A549 (cell line): ENCODE measurements around the gene TMCC3.

ENCODE experiments used
- EP300 ChIP-seq, 2 experiments: fragments of >200 bp; sonication (Bioruptor Twin); formaldehyde crosslinking; IDR thresholded peaks; 2 replicates in 1 of 2; 3 replicates in 1 of 2; pipeline ENCODE4 v1.6.1; 2016 to 2017
- HOXA7 ChIP-seq: fragments of 250-450 bp; sonication (Bioruptor Pico); IDR thresholded peaks from 2 replicates; pipeline ENCODE4 v1.5.0; 2020; ENCODE audit warnings: mild to moderate bottlenecking, moderate library complexity
- JUN ChIP-seq, 2 experiments: fragments of >200 bp; sonication (Bioruptor Twin); formaldehyde crosslinking; IDR thresholded peaks; 2 replicates in 1 of 2; 3 replicates in 1 of 2; pipeline ENCODE4 v1.6.1; 2016 to 2017
- MAZ ChIP-seq: fragments of 150-350 bp; IDR thresholded peaks from 2 replicates; pipeline ENCODE4 v1.6.1; 2014; ENCODE audit warnings: antibody characterized with exemption, low read depth, low read length, borderline replicate concordance
- MYC ChIP-seq: IDR thresholded peaks from 2 replicates; pipeline ENCODE4 v1.6.1; 2012; ENCODE audit warnings: mild to moderate bottlenecking, inconsistent platforms, low read length, improper control_type of control experiment, borderline replicate concordance
- NPAS2 ChIP-seq: fragments of 250-450 bp; sonication (Bioruptor Pico); IDR thresholded peaks from 2 replicates; pipeline ENCODE4 v1.8.0; 2022; ENCODE audit warnings: mild to moderate bottlenecking, moderate library complexity, borderline replicate concordance
- POLR2A ChIP-seq: IDR thresholded peaks from 2 replicates; pipeline ENCODE4 v1.6.1; 2012; ENCODE audit warnings: mild to moderate bottlenecking, low read length
- ZSCAN20 ChIP-seq: fragments of 250-450 bp; sonication (Bioruptor Pico); IDR thresholded peaks from 2 replicates; pipeline ENCODE4 v1.8.0; 2022; ENCODE audit warnings: mild to moderate bottlenecking, moderate library complexity
- TF ChIP-seq, protein P1 (sequence below): fragments of >200 bp; sonication (Bioruptor Twin); formaldehyde crosslinking; IDR thresholded peaks from 3 replicates; pipeline ENCODE4 v1.5.1; 2016
- TF ChIP-seq, protein P2 (sequence below): IDR thresholded peaks from 2 replicates; pipeline ENCODE4 v1.6.1; 2012
- TF ChIP-seq, protein P3 (sequence below): fragments of >200 bp; sonication (Bioruptor Twin); formaldehyde crosslinking; IDR thresholded peaks from 3 replicates; pipeline ENCODE4 v1.6.1; 2016
- TF ChIP-seq, protein P4 (sequence below): fragments of 200-600 bp; sonication (generic); IDR thresholded peaks from 2 replicates; pipeline ENCODE4 v1.6.1; 2016; ENCODE audit warnings: antibody characterized with exemption, mild to moderate bottlenecking, moderate library complexity

DNA sequence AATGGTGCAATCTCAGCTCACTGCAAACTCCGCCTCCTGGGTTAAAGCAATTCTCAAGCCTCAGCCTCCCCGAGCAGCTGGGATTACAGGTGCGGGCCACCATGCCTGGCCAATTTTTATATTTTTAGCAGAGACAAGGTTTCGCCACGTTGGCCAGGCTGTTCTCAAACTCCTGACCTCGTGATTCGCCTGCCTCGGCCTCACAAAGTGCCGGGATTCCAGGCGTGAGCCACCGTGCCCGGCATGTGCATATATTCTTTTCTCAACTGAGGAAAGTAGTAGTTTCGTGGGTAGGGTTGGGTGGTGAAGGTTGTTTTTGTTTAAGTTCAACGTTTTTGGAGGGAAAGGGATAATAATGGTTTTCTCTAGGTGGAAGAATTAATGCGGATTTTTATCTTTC lies 96.5 kb downstream of the TMCC3 start:
- TF ChIP-seq, protein P1, sequence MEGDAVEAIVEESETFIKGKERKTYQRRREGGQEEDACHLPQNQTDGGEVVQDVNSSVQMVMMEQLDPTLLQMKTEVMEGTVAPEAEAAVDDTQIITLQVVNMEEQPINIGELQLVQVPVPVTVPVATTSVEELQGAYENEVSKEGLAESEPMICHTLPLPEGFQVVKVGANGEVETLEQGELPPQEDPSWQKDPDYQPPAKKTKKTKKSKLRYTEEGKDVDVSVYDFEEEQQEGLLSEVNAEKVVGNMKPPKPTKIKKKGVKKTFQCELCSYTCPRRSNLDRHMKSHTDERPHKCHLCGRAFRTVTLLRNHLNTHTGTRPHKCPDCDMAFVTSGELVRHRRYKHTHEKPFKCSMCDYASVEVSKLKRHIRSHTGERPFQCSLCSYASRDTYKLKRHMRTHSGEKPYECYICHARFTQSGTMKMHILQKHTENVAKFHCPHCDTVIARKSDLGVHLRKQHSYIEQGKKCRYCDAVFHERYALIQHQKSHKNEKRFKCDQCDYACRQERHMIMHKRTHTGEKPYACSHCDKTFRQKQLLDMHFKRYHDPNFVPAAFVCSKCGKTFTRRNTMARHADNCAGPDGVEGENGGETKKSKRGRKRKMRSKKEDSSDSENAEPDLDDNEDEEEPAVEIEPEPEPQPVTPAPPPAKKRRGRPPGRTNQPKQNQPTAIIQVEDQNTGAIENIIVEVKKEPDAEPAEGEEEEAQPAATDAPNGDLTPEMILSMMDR: no peak
- TF ChIP-seq MYC (no peak), JUN (IDR thresholded peaks at IDR 0.05) (no peak), HOXA7 (CRISPR knock-in tag) (no peak), ZSCAN20 (CRISPR knock-in tag) (no peak), MAZ (no peak), POLR2A (no peak), NPAS2 (CRISPR knock-in tag) (no peak), EP300 (IDR thresholded peaks at IDR 0.05) (no peak)
- TF ChIP-seq, protein P2, sequence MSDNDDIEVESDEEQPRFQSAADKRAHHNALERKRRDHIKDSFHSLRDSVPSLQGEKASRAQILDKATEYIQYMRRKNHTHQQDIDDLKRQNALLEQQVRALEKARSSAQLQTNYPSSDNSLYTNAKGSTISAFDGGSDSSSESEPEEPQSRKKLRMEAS: no peak
- TF ChIP-seq, protein P3, sequence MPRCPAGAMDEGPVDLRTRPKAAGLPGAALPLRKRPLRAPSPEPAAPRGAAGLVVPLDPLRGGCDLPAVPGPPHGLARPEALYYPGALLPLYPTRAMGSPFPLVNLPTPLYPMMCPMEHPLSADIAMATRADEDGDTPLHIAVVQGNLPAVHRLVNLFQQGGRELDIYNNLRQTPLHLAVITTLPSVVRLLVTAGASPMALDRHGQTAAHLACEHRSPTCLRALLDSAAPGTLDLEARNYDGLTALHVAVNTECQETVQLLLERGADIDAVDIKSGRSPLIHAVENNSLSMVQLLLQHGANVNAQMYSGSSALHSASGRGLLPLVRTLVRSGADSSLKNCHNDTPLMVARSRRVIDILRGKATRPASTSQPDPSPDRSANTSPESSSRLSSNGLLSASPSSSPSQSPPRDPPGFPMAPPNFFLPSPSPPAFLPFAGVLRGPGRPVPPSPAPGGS: no peak
- TF ChIP-seq, protein P4, sequence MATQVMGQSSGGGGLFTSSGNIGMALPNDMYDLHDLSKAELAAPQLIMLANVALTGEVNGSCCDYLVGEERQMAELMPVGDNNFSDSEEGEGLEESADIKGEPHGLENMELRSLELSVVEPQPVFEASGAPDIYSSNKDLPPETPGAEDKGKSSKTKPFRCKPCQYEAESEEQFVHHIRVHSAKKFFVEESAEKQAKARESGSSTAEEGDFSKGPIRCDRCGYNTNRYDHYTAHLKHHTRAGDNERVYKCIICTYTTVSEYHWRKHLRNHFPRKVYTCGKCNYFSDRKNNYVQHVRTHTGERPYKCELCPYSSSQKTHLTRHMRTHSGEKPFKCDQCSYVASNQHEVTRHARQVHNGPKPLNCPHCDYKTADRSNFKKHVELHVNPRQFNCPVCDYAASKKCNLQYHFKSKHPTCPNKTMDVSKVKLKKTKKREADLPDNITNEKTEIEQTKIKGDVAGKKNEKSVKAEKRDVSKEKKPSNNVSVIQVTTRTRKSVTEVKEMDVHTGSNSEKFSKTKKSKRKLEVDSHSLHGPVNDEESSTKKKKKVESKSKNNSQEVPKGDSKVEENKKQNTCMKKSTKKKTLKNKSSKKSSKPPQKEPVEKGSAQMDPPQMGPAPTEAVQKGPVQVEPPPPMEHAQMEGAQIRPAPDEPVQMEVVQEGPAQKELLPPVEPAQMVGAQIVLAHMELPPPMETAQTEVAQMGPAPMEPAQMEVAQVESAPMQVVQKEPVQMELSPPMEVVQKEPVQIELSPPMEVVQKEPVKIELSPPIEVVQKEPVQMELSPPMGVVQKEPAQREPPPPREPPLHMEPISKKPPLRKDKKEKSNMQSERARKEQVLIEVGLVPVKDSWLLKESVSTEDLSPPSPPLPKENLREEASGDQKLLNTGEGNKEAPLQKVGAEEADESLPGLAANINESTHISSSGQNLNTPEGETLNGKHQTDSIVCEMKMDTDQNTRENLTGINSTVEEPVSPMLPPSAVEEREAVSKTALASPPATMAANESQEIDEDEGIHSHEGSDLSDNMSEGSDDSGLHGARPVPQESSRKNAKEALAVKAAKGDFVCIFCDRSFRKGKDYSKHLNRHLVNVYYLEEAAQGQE: no peak
